Measurements from ENCODE around the gene TM4SF1. TPM values are rescaled to one million over a fixed set of nuclear protein-coding genes. Genes with fewer than 3 reads are reported as not detected.

Gene TM4SF1
- total and polyA plus RNA-seq, 9 of the 15 experiments (the other 6 are each of a cell fraction or from before 2014, with no cell fraction given), result 0.06 to 0.44 (median 0.08) TPM; not detected in 4

DNA sequence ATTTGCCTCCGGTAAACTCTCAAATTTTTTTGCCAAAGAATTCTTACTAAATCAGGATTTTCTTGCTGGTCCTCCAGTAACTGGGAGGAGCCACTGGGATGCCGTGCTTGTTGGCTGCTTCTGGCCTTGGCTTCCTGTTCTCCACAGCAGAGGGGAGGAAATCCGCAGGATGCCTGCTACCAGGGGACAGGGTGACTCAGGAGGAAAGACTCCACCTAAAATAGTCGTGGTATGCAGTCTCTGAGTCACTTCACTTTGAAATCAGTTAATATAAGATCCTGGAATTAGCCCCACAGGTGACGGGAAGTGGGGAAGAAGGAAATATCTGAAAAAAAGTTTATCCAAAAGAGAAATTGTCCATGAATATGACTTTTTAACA is 37.5 kb downstream of the TM4SF1 start:
- ATAC-seq (no peak), DNase-seq (ENCODE audit: extremely low read depth in 1 of 4, low spot score in 3 of 4) (no peak), FAIRE-seq (no peak)
- TF ChIP-seq, protein P1, sequence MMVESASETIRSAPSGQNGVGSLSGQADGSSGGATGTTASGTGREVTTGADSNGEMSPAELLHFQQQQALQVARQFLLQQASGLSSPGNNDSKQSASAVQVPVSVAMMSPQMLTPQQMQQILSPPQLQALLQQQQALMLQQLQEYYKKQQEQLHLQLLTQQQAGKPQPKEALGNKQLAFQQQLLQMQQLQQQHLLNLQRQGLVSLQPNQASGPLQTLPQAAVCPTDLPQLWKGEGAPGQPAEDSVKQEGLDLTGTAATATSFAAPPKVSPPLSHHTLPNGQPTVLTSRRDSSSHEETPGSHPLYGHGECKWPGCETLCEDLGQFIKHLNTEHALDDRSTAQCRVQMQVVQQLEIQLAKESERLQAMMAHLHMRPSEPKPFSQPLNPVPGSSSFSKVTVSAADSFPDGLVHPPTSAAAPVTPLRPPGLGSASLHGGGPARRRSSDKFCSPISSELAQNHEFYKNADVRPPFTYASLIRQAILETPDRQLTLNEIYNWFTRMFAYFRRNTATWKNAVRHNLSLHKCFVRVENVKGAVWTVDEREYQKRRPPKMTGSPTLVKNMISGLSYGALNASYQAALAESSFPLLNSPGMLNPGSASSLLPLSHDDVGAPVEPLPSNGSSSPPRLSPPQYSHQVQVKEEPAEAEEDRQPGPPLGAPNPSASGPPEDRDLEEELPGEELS (CRISPR knock-in tag; IDR thresholded peaks at IDR 0.05; ENCODE audit: borderline replicate concordance), result no peak
- TF ChIP-seq ZNF217 (CRISPR knock-in tag; IDR thresholded peaks at IDR 0.05) (no peak), ZNF431 (CRISPR knock-in tag; IDR thresholded peaks at IDR 0.05) (no peak), FOXK1 (CRISPR knock-in tag; IDR thresholded peaks at IDR 0.05; ENCODE audit: borderline replicate concordance) (no peak), LCOR (CRISPR knock-in tag; IDR thresholded peaks at IDR 0.05) (no peak), PCBP1 (IDR thresholded peaks at IDR 0.05; ENCODE audit: low read depth, low read length, poor library complexity, severe bottlenecking) (no peak)
- TF ChIP-seq, protein P2, sequence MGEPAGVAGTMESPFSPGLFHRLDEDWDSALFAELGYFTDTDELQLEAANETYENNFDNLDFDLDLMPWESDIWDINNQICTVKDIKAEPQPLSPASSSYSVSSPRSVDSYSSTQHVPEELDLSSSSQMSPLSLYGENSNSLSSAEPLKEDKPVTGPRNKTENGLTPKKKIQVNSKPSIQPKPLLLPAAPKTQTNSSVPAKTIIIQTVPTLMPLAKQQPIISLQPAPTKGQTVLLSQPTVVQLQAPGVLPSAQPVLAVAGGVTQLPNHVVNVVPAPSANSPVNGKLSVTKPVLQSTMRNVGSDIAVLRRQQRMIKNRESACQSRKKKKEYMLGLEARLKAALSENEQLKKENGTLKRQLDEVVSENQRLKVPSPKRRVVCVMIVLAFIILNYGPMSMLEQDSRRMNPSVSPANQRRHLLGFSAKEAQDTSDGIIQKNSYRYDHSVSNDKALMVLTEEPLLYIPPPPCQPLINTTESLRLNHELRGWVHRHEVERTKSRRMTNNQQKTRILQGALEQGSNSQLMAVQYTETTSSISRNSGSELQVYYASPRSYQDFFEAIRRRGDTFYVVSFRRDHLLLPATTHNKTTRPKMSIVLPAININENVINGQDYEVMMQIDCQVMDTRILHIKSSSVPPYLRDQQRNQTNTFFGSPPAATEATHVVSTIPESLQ (CRISPR knock-in tag; IDR thresholded peaks at IDR 0.05), result no peak
- Histone ChIP-seq H4K20me1 (replicated peaks; ENCODE audit: control insufficient read depth, insufficient read depth, low read length) (no peaks in the 10 kb centered on the region), H3K27me3 (ENCODE audit: control insufficient read depth in 2 of 2, insufficient read depth in 2 of 2, low read length in 2 of 2) (no peaks in the 10 kb centered on the region), H3K9me3 (replicated peaks; ENCODE audit: control insufficient read depth, insufficient read depth, low read depth, low read length) (no peaks in the 10 kb centered on the region), H3K27ac (ENCODE audit: extremely low read depth, low read depth, low read length) (no peak overlapping the region), H2AFZ (ENCODE audit: low read depth, low read length) (no peak overlapping the region), H3K4me1 (replicated peaks in 1 of 2; ENCODE audit: control insufficient read depth in 2 of 2, insufficient read depth in 2 of 2, low read length in 2 of 2) (no peaks in the 10 kb centered on the region), H3K4me2 (ENCODE audit: insufficient read depth, low read length) (no peak overlapping the region), H3K79me2 (ENCODE audit: control insufficient read depth, insufficient read depth, low read length) (no peaks in the 10 kb centered on the region), H3K9ac (ENCODE audit: insufficient read depth in 1 of 2, low read depth in 2 of 2, low read length in 2 of 2) (no peak overlapping the region), H3K4me3 (no peak overlapping the region), H3K9me1 (ENCODE audit: control insufficient read depth, insufficient read depth, low read length) (no peaks in the 10 kb centered on the region), H3K36me3 (ENCODE audit: control insufficient read depth, insufficient read depth, low read length) (no peaks in the 10 kb centered on the region)
- intact Hi-C loops (cut with micrococcal nuclease), result no loop called here
- 0% methylated on average over 5 of the region's 5 CpGs for WGBS (ENCODE audit: insufficient coverage, low coverage, missing lambda C conversion rate)
- CTCF ChIA-PET (ENCODE audit: low intra/inter-chr PET ratio), result no interaction called here
- no TSS peak for BruUV-seq (replicated peaks)
- POLR2A ChIA-PET, result no interaction called here
- in situ Hi-C loops (cut with MboI), result no loop called here
